ENCODE results near the gene GAS6.
A peak's percentile ranks its signal among the peaks of the same experiment; 100 is the strongest.
"Not testable (repeated sequence)": the region's sequence is repeated elsewhere in the genome, so short reads cannot be mapped to it uniquely, and the experiment has no call there.

Gene GAS6

DNA sequence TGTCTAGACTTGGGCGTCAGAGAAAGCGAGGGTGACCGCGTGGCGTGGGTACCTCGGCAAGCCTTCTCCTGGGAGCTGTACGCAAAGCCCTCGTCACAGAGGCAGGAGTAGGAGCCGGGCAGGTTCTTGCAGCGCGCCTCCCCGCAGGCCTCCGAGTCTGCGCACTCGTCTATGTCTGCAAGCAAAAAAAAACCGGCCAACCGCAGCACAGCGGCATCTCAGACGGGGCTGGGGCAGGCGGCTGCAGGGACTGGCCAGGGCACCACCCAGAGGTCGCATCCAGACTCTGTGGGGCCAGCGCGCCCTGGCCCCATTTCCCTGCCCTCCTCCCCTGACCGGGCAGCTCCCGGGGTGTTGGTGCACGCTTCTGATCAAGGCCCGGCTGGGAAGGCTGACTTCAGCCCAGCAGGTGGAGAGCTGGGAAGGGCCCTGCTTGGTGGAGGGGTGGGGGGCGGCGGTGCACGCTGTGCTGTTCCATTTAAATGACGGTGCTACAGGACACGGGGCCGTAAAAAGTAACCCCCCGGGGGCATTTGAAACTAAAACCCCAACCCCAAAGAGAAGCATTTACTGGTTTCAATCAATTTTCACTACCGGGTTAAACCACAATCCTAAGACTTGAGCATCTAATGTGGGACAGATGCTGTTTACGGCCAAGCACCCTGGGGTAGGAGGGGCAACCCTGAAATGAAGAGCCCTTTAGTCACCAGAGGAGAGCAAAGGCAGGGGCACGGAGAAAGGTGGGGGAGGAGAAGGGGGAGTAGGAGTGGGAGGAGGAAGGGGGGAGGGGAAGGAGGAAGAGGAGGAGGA is 28.2 kb downstream of the GAS6 start:
- no peak for TF ChIP-seq POLR2A (IDR thresholded peaks at IDR 0.05; ENCODE audit: low read depth, low read length)
- TF ChIP-seq TAF1 (IDR thresholded peaks at IDR 0.05; ENCODE audit: low read depth, low read length), result no peak
- no peak for TF ChIP-seq PAX5 (IDR thresholded peaks at IDR 0.05; ENCODE audit: insufficient read depth, low read length, severe bottlenecking)
- TF ChIP-seq SPI1 (IDR thresholded peaks at IDR 0.05; ENCODE audit: low read depth, low read length), result no peak
- no peak for TF ChIP-seq POLR2AphosphoS5 (IDR thresholded peaks at IDR 0.05; ENCODE audit: low read depth, low read length)
- TF ChIP-seq POU2F2 (IDR thresholded peaks at IDR 0.05; ENCODE audit: low read depth, low read length), result no peak
- DNase-seq (ENCODE audit: insufficient read length, low spot score) (peak; percentile 54), FAIRE-seq (no peak)

DNA sequence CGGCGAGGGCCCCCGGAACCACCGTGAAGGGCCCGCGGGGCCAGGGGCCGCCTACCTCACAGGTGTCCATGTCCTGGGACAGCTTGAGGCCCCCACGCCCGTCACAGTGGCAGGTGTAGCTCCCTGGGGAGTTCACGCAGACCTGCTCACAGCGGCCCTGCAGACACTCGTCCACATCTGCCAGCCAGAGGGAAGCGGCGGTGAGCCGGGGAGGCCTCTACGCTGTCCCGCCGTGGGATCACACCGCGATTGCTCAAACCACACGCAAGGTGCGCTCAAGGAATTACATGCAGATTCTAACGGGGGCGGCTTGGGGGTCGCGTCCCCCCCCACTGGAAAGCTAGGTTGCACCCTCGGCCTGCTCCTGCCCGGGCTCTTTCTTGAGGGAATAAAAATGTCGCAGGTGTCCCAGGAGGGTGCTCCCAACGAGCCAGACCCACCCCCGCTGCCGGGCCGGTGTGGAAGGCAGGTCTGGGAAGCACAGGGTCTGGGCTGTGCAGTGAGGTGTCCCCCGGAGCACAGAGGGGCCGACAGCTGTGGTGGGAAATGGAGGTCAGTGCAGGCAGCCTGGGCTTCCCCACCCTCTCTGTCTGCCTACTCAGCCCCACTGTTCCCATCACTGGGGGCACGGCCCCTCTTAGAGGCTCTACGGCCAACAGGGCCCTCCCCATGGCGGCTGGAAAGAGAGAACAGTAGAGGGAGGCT is 29.2 kb downstream of the GAS6 start:
- DNase-seq (ENCODE audit: insufficient read length, low spot score), result no peak
- FAIRE-seq, result no peak
- TF ChIP-seq POLR2A (IDR thresholded peaks at IDR 0.05; ENCODE audit: low read depth, low read length) (no peak), SPI1 (IDR thresholded peaks at IDR 0.05; ENCODE audit: low read depth, low read length) (no peak), TAF1 (IDR thresholded peaks at IDR 0.05; ENCODE audit: low read depth, low read length) (no peak), PAX5 (IDR thresholded peaks at IDR 0.05; ENCODE audit: insufficient read depth, low read length, severe bottlenecking) (no peak), POLR2AphosphoS5 (IDR thresholded peaks at IDR 0.05; ENCODE audit: low read depth, low read length) (no peak), POU2F2 (IDR thresholded peaks at IDR 0.05; ENCODE audit: low read depth, low read length) (no peak)

DNA sequence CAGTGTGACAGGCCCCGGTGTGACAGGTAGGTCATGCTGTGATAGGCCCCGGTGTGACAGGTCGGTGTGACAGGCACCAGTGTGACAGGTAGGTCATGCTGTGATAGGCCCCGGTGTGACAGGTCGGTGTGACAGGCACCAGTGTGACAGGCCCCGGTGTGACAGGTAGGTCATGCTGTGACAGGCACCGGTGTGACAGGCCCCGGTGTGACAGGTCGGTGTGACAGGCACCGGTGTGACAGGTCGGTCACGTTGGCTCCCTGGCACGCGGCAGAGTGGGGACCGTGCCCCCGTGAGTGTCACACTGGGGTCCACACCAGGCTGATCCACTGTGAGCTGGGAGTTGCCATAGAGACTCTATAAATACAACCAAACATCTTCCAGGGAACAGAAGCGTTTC is 29.9 kb downstream of the GAS6 start:
- not testable (repeated sequence) for FAIRE-seq; DNase-seq (ENCODE audit: insufficient read length, low spot score)

DNA sequence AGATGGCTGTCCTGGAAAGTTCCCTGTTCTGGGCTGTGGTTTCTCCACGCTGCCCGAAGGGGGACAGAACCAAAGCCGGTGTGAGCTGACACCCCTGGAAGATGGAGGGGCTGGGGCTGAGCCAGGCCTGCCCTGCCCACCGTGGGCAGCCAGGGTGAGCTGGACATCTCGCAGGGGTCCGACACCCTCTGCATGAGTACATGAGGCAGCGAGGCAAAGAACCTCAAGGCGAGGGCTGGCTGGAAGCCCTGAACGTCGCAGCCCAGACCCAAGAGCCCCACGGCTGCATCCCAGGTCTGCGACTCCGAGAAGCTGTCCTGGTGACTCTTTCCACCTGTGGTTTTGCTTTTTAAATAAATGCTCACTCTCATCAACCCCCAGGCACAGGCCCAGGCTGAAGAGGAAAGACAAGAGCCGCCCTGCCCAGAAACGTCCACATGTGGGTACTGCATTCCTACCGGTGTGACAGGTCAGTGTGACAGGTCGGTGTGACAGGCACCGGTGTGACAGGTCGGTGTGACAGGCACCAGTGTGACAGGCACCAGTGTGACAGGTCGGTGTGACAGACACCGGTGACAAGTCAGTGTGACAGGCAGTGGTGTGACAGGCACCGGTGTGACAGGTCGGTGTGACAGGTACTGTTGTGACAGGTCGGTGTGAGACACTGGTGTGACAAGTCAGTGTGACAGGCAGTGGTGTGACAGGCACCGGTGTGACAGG is 30.6 kb downstream of the GAS6 start:
- DNase-seq (ENCODE audit: insufficient read length, low spot score), result no peak
- TF ChIP-seq POLR2A (IDR thresholded peaks at IDR 0.05; ENCODE audit: low read depth, low read length), result no peak
- no peak for TF ChIP-seq POU2F2 (IDR thresholded peaks at IDR 0.05; ENCODE audit: low read depth, low read length)
- no peak for TF ChIP-seq TAF1 (IDR thresholded peaks at IDR 0.05; ENCODE audit: low read depth, low read length)
- FAIRE-seq, result peak; percentile 90

DNA sequence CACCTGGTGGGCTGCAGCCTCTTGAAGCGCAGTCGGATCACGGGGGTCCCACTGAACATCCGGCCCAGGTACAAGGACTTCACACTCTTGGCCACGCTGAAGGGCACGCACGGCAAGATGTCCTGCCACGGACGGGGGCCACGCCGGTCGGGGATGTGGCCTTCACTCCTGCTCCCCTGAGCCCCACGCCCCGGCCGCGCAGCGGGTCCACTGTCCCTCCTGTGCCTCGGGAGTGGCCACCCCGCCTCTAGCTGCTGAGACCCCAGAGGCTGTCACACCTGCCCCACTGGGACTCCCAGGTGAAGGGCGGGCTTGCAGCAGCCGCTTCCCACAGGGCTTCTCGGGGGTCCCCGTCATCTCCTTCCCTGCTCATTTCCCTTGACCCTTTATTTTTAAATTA is 31.2 kb downstream of the GAS6 start:
- no peak for DNase-seq (ENCODE audit: insufficient read length, low spot score)
- no peak for FAIRE-seq
- TF ChIP-seq POLR2A (IDR thresholded peaks at IDR 0.05; ENCODE audit: low read depth, low read length), result no peak
- TF ChIP-seq TAF1 (IDR thresholded peaks at IDR 0.05; ENCODE audit: low read depth, low read length), result no peak
- TF ChIP-seq SPI1 (IDR thresholded peaks at IDR 0.05; ENCODE audit: low read depth, low read length), result no peak
- TF ChIP-seq POLR2AphosphoS5 (IDR thresholded peaks at IDR 0.05; ENCODE audit: low read depth, low read length), result no peak
- TF ChIP-seq PAX5 (IDR thresholded peaks at IDR 0.05; ENCODE audit: insufficient read depth, low read length, severe bottlenecking), result no peak
- TF ChIP-seq POU2F2 (IDR thresholded peaks at IDR 0.05; ENCODE audit: low read depth, low read length), result no peak

DNA sequence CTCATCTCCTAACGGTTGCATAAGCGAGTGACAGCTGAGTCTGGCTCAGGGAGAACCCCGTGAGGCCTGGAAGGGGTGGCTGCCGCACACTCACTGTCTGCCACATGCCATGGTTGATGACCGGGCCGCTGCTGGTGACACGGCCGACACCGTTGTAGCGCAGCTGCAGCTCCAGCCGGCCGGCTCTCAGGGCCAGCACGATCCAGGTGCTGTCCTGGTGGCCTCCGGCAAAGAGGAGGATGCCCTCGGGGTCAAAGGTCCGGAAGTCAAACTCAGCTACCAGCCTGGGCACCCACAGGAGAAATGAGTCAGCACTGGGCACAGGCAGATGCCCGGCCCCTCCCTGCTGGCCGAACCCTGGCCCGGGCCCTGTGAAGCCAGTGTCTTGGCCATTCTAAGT is 31.7 kb downstream of the GAS6 start:
- no peak for FAIRE-seq

DNA sequence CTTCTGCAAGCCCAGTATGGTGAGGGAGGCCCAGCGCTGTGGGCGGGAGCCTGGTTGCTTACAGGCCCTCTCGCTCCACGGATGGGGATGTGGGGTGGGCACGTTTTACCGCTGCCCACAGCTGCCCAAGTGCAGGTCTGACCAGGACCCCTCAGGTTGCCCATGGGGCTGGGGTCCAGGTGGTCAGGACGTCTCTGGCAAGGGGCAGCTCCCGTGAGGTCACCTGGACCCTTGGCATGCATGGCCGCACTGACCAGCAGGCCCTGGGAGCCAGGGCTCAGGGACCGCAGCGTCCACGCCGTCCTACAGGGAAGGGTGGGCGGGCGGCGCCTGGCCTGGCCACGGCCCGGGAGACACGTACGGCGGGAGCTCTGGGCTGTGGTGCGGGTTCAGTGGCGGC is 32.8 kb downstream of the GAS6 start:
- FAIRE-seq, result no peak
- no peak for DNase-seq (ENCODE audit: insufficient read length, low spot score)
- TF ChIP-seq POU2F2 (IDR thresholded peaks at IDR 0.05; ENCODE audit: low read depth, low read length) (no peak), PAX5 (IDR thresholded peaks at IDR 0.05; ENCODE audit: insufficient read depth, low read length, severe bottlenecking) (no peak), POLR2A (IDR thresholded peaks at IDR 0.05; ENCODE audit: low read depth, low read length) (no peak), TAF1 (IDR thresholded peaks at IDR 0.05; ENCODE audit: low read depth, low read length) (no peak), POLR2AphosphoS5 (IDR thresholded peaks at IDR 0.05; ENCODE audit: low read depth, low read length) (no peak), SPI1 (IDR thresholded peaks at IDR 0.05; ENCODE audit: low read depth, low read length) (no peak)

More for the DNA sequence above, 31.7 kb downstream of the GAS6 start:
- no peak for TF ChIP-seq SPI1 (IDR thresholded peaks at IDR 0.05; ENCODE audit: low read depth, low read length)
- no peak for TF ChIP-seq POU2F2 (IDR thresholded peaks at IDR 0.05; ENCODE audit: low read depth, low read length)
- TF ChIP-seq PAX5 (IDR thresholded peaks at IDR 0.05; ENCODE audit: insufficient read depth, low read length, severe bottlenecking), result no peak
- no peak for TF ChIP-seq POLR2AphosphoS5 (IDR thresholded peaks at IDR 0.05; ENCODE audit: low read depth, low read length)
- no peak for TF ChIP-seq TAF1 (IDR thresholded peaks at IDR 0.05; ENCODE audit: low read depth, low read length)
- no peak for TF ChIP-seq POLR2A (IDR thresholded peaks at IDR 0.05; ENCODE audit: low read depth, low read length)
- DNase-seq (ENCODE audit: insufficient read length, low spot score), result no peak

DNA sequence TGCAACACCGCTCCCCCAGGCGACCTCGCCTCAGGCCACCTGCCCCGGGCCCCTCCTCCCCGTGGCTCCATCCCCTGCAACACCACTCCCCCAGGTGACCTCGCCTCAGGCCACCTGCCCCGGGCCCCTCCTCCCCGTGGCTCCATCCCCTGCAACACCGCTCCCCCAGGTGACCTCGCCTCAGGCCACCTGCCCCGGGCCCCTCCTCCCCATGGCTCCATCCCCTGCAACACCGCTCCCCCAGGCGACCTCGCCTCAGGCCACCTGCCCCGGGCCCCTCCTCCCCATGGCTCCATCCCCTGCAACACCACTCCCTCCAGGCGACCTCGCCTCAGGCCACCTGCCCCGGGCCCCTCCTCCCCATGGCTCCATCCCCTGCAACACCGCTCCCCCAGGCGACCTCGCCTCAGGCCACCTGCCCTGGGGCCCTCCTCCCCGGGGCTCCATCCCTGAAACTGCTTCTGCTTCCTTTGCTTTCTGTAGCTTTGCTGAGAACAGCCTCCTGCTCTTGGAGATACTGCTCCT is 33.4 kb downstream of the GAS6 start:
- FAIRE-seq, result not testable (repeated sequence)

DNA sequence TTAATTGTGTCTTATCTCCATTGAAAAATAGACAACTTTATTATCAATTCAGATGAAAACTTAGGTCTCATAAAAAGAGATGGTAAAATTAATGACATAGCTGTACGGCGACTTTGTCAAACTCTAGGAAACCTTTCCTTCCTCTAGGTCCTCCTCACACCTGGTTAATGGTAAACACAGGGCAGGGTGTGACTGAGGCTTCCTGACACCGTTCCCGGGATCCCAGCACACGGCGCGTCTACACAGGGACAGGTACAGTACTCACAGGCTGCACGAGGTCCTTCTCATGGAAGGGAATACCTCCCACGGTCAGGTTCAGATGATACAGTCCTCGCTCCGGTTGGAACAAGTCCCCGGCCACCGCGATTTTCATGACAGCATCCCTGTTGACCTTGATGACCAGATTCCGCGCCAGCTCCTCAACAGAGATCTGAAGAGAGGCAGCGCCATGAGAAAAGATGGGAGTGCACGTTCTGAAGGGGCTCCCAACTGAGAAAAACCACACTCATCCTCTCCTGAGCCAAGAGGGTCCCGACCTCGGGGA is 35.5 kb downstream of the GAS6 start:
- DNase-seq (ENCODE audit: insufficient read length, low spot score) (no peak), FAIRE-seq (no peak)
- no peak for TF ChIP-seq POLR2AphosphoS5 (IDR thresholded peaks at IDR 0.05; ENCODE audit: low read depth, low read length)
- no peak for TF ChIP-seq POLR2A (IDR thresholded peaks at IDR 0.05; ENCODE audit: low read depth, low read length)
- no peak for TF ChIP-seq PAX5 (IDR thresholded peaks at IDR 0.05; ENCODE audit: insufficient read depth, low read length, severe bottlenecking)
- TF ChIP-seq POU2F2 (IDR thresholded peaks at IDR 0.05; ENCODE audit: low read depth, low read length), result no peak
- no peak for TF ChIP-seq SPI1 (IDR thresholded peaks at IDR 0.05; ENCODE audit: low read depth, low read length)
- no peak for TF ChIP-seq TAF1 (IDR thresholded peaks at IDR 0.05; ENCODE audit: low read depth, low read length)

More for the DNA sequence above, 33.4 kb downstream of the GAS6 start:
- not testable (repeated sequence) for DNase-seq (ENCODE audit: insufficient read length, low spot score)
